ENCODE measurements around the gene ASPHD1.

The ASPHD1 gene

GRCh38 chr16:29951625-29952365 is 51.5 kb downstream of the ASPHD1 start:
- DNase-seq (ENCODE audit: low read depth, low spot score) = no peak
- H3K36me3 ChIP-seq (ENCODE audit: insufficient read depth, insufficient read length, low read length) = no peaks in the 10 kb centered on the region
- H3K27me3 ChIP-seq (ENCODE audit: insufficient read depth, insufficient read length) = no peaks in the 10 kb centered on the region
- TF ChIP-seq SUZ12 (IDR thresholded peaks at IDR 0.05; ENCODE audit: extremely low read depth, insufficient read depth, insufficient read length) = no peak
- no peak for TF ChIP-seq ZNF274 (IDR thresholded peaks at IDR 0.05; ENCODE audit: low read depth, low read length)
- H3K9me3 ChIP-seq (ENCODE audit: insufficient read depth, low read length) = peaks cover 5% of the 10 kb centered on the region; the same call in 1 of the 2 replicates
- peaks cover 8% of the 10 kb centered on the region for H3K4me1 ChIP-seq (ENCODE audit: insufficient read depth, insufficient read length)
- H3K4me3 ChIP-seq (ENCODE audit: insufficient read length, low read depth) = no peak overlapping the region
- H3K9ac ChIP-seq (ENCODE audit: insufficient read length, low read depth) = no peak overlapping the region
